ENCODE measurements around the gene GOLT1B. TPM values are rescaled to one million over a fixed set of nuclear protein-coding genes. Genes with fewer than 3 reads are reported as not detected.

GOLT1B gene
- total RNA-seq, 1 experiment from 2014 or later = 46.1 TPM

DNA sequence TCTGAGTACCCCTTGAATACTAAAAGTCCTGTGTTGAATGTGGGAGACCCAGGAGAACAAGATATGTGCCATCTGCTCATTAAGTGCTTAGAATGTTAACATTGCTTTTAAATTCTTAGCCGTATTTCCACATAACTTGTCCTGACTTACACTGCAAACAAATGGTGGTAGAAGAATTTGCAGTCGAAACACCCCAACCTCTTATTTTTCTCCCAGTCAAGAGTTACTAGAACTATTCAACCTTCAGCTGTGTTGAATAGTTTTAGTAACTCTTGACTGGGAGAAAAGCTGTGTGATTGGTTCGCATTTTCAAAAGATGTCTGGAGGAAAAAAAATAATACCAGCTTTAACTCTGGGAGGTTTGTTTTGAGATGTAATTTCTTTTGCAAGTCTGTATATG, 16.9 kb downstream of the GOLT1B start:
- H3K23ac ChIP-seq (ENCODE audit: insufficient read length, low read depth, low read length) = no peak overlapping the region
- peaks cover 0 to 11% (median 0%) of the 10 kb centered on the region in 3 experiments; a peak in 5 of 7 replicates for H3K36me3 Mint-ChIP-seq (ENCODE audit: insufficient read depth in 1 of 3, low read depth in 3 of 3)
- WGBS (ENCODE audit: extremely low coverage, insufficient read length, low lambda C conversion rate) = no CpG with 5 or more reads among the region's 3 CpGs

More for the DNA sequence above, 16.9 kb downstream of the GOLT1B start:
- no peak overlapping the region for H3K4me2 ChIP-seq (ENCODE audit: insufficient read depth, insufficient read length, low read length)
- 0 out of 2 replicates have a peak, but pooled peaks cover 2% of the 10 kb centered on the region for H3K27me3 Mint-ChIP-seq (ENCODE audit: low read depth)
- H2BK5ac ChIP-seq (ENCODE audit: insufficient read length, low read length) = no peak overlapping the region
- H3T11ph ChIP-seq (ENCODE audit: low read length) = no peak overlapping the region
- H3K27me3 ChIP-seq (ENCODE audit: insufficient read depth, low read length) = no peaks in the 10 kb centered on the region
- H3K18ac ChIP-seq (ENCODE audit: insufficient read length, low read depth, low read length) = no peak overlapping the region
- H3K27ac Mint-ChIP-seq = no peak overlapping the region
- no peak overlapping the region for H2BK20ac ChIP-seq (ENCODE audit: low read depth, low read length, poor library complexity, severe bottlenecking)
- H4K20me1 ChIP-seq (ENCODE audit: control insufficient read depth, insufficient read depth, insufficient read length) = no peaks in the 10 kb centered on the region
- H4K8ac ChIP-seq (replicated peaks; ENCODE audit: insufficient read length, low read depth, low read length) = no peak overlapping the region
- H2AFZ ChIP-seq (ENCODE audit: low read length) = no peak overlapping the region
- no peaks in the 10 kb centered on the region for H3K79me2 ChIP-seq (ENCODE audit: insufficient read depth, low read length)
- H3K9me3 Mint-ChIP-seq = peaks cover 0 to 2% of the 10 kb centered on the region in 2 experiments; a peak in 1 of 5 replicates
- H4K5ac ChIP-seq (ENCODE audit: insufficient read length, low read depth, low read length) = no peak overlapping the region
- H3K9ac ChIP-seq (ENCODE audit: extremely low read depth, insufficient read length, low read length) = no peak overlapping the region
- DNase-seq = no peak
- no peak overlapping the region for H2BK12ac ChIP-seq (ENCODE audit: insufficient read length, low read depth, low read length)
- no peak overlapping the region for H3K4ac ChIP-seq (ENCODE audit: low read depth, low read length)
- TF ChIP-seq, protein P1, sequence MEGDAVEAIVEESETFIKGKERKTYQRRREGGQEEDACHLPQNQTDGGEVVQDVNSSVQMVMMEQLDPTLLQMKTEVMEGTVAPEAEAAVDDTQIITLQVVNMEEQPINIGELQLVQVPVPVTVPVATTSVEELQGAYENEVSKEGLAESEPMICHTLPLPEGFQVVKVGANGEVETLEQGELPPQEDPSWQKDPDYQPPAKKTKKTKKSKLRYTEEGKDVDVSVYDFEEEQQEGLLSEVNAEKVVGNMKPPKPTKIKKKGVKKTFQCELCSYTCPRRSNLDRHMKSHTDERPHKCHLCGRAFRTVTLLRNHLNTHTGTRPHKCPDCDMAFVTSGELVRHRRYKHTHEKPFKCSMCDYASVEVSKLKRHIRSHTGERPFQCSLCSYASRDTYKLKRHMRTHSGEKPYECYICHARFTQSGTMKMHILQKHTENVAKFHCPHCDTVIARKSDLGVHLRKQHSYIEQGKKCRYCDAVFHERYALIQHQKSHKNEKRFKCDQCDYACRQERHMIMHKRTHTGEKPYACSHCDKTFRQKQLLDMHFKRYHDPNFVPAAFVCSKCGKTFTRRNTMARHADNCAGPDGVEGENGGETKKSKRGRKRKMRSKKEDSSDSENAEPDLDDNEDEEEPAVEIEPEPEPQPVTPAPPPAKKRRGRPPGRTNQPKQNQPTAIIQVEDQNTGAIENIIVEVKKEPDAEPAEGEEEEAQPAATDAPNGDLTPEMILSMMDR (conservative IDR thresholded peaks at IDR 0.05) = no peak
- H4K91ac ChIP-seq (ENCODE audit: insufficient read length, low read depth, low read length) = no peak overlapping the region
- H3K79me1 ChIP-seq (ENCODE audit: insufficient read depth, low read depth, low read length, poor library complexity, severe bottlenecking) = no peaks in the 10 kb centered on the region
- no peak overlapping the region for H2BK120ac ChIP-seq (ENCODE audit: low read depth, low read length, poor library complexity, severe bottlenecking)
- no peak overlapping the region for H3K56ac ChIP-seq (ENCODE audit: insufficient read length, low read depth, low read length)
- no peaks in the 10 kb centered on the region for H3K4me1 Mint-ChIP-seq
- H3K23me2 ChIP-seq (ENCODE audit: insufficient read length, low read depth, low read length, poor library complexity, severe bottlenecking) = no peaks in the 10 kb centered on the region
- H2AK5ac ChIP-seq (ENCODE audit: insufficient read length, low read length) = no peak overlapping the region
- H3K9me3 ChIP-seq (ENCODE audit: control insufficient read depth, low read depth, low read length) = no peaks in the 10 kb centered on the region
- no peak overlapping the region for H2BK15ac ChIP-seq (ENCODE audit: low read depth, low read length)
- H3K4me1 ChIP-seq (ENCODE audit: insufficient read depth, low read length) = no peaks in the 10 kb centered on the region
- H3K27ac ChIP-seq (ENCODE audit: insufficient read length, low read depth, low read length) = no peak overlapping the region
- no peak overlapping the region for H3K4me3 Mint-ChIP-seq
- H3K14ac ChIP-seq (ENCODE audit: insufficient read depth, low read length) = no peak overlapping the region
